Loucy (cell line): ENCODE measurements around the gene GTF2H2C.
"Not testable (repeated sequence)": the region's sequence is repeated elsewhere in the genome, so short reads cannot be mapped to it uniquely, and the experiment has no call there.

ENCODE experiments used
- CTCF ChIP-seq: fragments of 200-600 bp; sonication (generic); conservative IDR thresholded peaks from 2 replicates; pipeline ENCODE4 v1.5.1; 2014; ENCODE audit warnings: mild to moderate bottlenecking, antibody characterized with exemption, low read length
- EZH2phosphoT487 ChIP-seq: fragments of 200-600 bp; IDR thresholded peaks from 2 replicates; pipeline ENCODE4 v1.6.1; 2018; ENCODE audit warnings: antibody characterized with exemption, mild to moderate bottlenecking, moderate library complexity, borderline replicate concordance

GRCh38 chr5:69542838-69543618 is 17.0 kb upstream of the GTF2H2C start:
- not testable (repeated sequence) for TF ChIP-seq CTCF, EZH2phosphoT487
